ENCODE data around the gene RERG. TPM values are rescaled to one million over a fixed set of nuclear protein-coding genes. Genes with fewer than 3 reads are reported as not detected.
A peak's percentile ranks its signal among the peaks of the same experiment; 100 is the strongest.

Gene RERG
- total RNA-seq, 2 donors from 2014 or later, result 12.7 to 13.3 TPM

DNA sequence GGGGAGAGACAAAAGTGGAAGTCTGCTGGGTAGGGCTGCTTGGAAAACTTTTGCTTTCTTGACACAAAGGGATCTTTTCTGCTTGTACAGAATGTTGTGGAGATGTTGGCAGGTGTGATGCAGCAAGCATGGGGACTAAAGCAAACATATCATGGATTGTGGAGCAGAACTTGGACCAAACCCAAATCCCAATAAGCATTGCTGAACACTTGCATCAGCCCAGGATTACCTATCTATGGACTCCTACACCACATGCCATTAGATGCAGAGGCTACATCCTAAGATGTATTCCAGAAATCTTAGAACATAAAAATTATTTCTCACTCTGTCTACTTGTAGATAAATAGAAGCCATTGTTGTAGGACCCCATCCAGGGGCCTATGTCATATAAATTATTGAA lies 44.7 kb upstream of the RERG start:
- Histone ChIP-seq H3K9me3 (no peaks in the 10 kb centered on the region), H3K36me3 (no peaks in the 10 kb centered on the region), H3K27ac (no peak overlapping the region), H3K4me1 (replicated peaks) (no peaks in the 10 kb centered on the region), H3K27me3 (replicated peaks; ENCODE audit: insufficient read depth) (no peaks in the 10 kb centered on the region), H3K4me3 (no peak overlapping the region)
- intact Hi-C loops (cut with DNase I), result loop anchor here (5.0 kb wide), 1 partner anchor 44 kb away; the partner anchor contains the start of gene RERG
- DNase-seq (ENCODE audit: low spot score), result no peak
- TF ChIP-seq POLR2AphosphoS5 (IDR thresholded peaks at IDR 0.05), result no peak
- TF ChIP-seq POLR2A (IDR thresholded peaks at IDR 0.05), result no peak
- TF ChIP-seq, protein P1, sequence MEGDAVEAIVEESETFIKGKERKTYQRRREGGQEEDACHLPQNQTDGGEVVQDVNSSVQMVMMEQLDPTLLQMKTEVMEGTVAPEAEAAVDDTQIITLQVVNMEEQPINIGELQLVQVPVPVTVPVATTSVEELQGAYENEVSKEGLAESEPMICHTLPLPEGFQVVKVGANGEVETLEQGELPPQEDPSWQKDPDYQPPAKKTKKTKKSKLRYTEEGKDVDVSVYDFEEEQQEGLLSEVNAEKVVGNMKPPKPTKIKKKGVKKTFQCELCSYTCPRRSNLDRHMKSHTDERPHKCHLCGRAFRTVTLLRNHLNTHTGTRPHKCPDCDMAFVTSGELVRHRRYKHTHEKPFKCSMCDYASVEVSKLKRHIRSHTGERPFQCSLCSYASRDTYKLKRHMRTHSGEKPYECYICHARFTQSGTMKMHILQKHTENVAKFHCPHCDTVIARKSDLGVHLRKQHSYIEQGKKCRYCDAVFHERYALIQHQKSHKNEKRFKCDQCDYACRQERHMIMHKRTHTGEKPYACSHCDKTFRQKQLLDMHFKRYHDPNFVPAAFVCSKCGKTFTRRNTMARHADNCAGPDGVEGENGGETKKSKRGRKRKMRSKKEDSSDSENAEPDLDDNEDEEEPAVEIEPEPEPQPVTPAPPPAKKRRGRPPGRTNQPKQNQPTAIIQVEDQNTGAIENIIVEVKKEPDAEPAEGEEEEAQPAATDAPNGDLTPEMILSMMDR (IDR thresholded peaks at IDR 0.05), result no peak

DNA sequence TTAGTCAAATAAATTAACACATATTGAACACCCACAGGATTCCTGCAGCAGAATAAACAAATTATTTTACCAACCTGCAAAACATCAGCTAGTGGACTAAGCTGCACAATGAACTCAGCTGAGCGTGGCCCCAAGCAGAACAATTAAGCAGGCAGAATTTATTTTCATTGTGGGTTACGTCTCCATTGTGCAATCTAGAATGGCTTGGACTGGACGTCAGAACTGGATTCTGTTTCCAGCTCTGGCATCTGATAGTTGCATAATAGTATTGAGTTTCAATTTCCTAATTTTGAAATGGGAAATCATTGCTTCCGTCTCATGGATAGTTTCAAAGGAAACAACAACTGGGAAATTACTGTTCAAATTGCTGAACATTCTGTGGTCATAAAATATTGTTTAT lies 35.5 kb upstream of the RERG start:
- H3K27me3 ChIP-seq (replicated peaks; ENCODE audit: insufficient read depth), result no peaks in the 10 kb centered on the region
- 42% methylated on average over 4 of the region's 4 CpGs for WGBS
- TF ChIP-seq POLR2A (IDR thresholded peaks at IDR 0.05) (no peak), POLR2AphosphoS5 (IDR thresholded peaks at IDR 0.05) (no peak)
- TF ChIP-seq, protein P1 (IDR thresholded peaks at IDR 0.05), result no peak
- no peaks in the 10 kb centered on the region for H3K36me3 ChIP-seq
- no peak for DNase-seq (ENCODE audit: low spot score)
- H3K4me3 ChIP-seq, result no peak overlapping the region
- H3K27ac ChIP-seq, result no peak overlapping the region
- intact Hi-C loops (cut with DNase I), result no loop called here
- no peaks in the 10 kb centered on the region for H3K9me3 ChIP-seq
- H3K4me1 ChIP-seq (replicated peaks), result no peaks in the 10 kb centered on the region

DNA sequence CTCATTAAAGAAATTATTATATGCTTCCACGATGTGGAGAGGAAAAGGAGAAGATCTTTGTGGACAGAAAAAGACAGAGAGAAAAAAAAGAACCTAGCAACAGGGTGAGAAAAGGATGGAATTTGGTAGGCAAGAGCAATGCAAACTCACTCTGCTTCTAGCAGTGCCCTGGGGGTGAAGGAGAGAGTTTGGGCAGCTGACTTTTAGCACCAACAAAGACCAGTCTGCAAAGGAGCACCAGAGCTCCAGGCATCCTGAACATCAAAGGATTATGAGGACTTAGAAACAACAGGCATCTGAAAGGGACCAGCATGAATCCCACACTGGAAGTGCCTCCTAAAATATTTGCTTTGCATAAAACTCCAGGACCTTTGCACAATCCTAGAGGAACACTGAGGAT lies 32.8 kb upstream of the RERG start:
- H3K4me1 ChIP-seq (replicated peaks), result no peaks in the 10 kb centered on the region
- H3K27ac ChIP-seq, result no peak overlapping the region
- H3K36me3 ChIP-seq, result no peaks in the 10 kb centered on the region
- intact Hi-C loops (cut with DNase I), result no loop called here
- no peak for DNase-seq (ENCODE audit: low spot score)
- no peak overlapping the region for H3K4me3 ChIP-seq
- 53% methylated on average over 1 of the region's 1 CpG for WGBS
- TF ChIP-seq, protein P1 (IDR thresholded peaks at IDR 0.05), result no peak
- TF ChIP-seq POLR2A (IDR thresholded peaks at IDR 0.05), result no peak
- no peak for TF ChIP-seq POLR2AphosphoS5 (IDR thresholded peaks at IDR 0.05)
- no peaks in the 10 kb centered on the region for H3K27me3 ChIP-seq (replicated peaks; ENCODE audit: insufficient read depth)
- no peaks in the 10 kb centered on the region for H3K9me3 ChIP-seq

DNA sequence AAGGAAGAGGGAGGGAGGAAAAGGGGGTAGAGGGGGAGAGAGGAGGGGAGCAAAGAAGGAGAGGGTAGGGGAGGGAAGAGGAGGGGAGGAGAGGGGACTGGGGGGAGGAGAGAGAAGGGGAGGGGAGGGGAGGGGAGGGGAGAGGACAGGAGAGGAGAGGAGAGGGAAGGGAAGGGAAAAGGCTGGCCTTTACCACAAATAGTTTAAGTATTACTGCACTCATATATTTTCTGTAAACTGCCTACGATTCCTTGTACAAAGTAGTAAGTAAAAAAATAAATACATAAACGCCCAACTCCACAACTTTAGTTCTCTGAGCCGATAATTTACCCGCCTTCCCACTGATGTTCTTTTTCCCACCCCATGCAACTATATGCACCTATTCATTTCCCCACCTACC lies 23.7 kb upstream of the RERG start:
- intact Hi-C loops (cut with DNase I), result no loop called here
- Histone ChIP-seq H3K36me3 (no peaks in the 10 kb centered on the region), H3K27me3 (replicated peaks; ENCODE audit: insufficient read depth) (no peaks in the 10 kb centered on the region), H3K4me3 (no peak overlapping the region), H3K27ac (peak overlapping the region in 1 of 2 donors; percentile 27), H3K9me3 (no peaks in the 10 kb centered on the region), H3K4me1 (replicated peaks) (no peaks in the 10 kb centered on the region)
- 89% methylated on average over 4 of the region's 4 CpGs for WGBS
- DNase-seq (ENCODE audit: low spot score), result no peak
- TF ChIP-seq POLR2AphosphoS5 (IDR thresholded peaks at IDR 0.05), result no peak
- no peak for TF ChIP-seq POLR2A (IDR thresholded peaks at IDR 0.05)
- TF ChIP-seq, protein P1 (IDR thresholded peaks at IDR 0.05), result no peak

DNA sequence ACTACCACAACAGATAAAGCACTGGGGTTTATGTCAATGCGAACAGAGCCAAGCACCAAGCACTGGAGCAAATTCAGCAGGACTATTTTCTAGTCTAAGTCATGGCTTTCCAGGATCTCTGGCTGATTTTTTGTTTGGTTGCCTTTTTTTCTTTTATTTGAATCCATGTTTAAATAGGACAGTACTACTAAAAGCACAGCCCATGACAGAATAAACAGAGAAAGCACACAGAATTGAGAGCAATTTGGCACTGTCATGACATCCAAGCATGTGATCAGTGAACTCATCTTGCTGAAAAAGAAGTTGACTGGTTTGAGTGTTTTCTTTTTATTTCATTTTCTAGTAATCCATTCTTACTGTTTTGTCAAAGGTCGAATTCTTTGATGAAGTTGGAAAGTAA lies 23.1 kb upstream of the RERG start:
- peak overlapping the region in 1 of 2 donors; percentile 27 for H3K27ac ChIP-seq
- no peak overlapping the region for H3K4me3 ChIP-seq
- H3K9me3 ChIP-seq, result no peaks in the 10 kb centered on the region
- no peaks in the 10 kb centered on the region for H3K4me1 ChIP-seq (replicated peaks)
- TF ChIP-seq, protein P1 (IDR thresholded peaks at IDR 0.05), result no peak
- TF ChIP-seq POLR2AphosphoS5 (IDR thresholded peaks at IDR 0.05) (peak; percentile 65), POLR2A (IDR thresholded peaks at IDR 0.05) (no peak)
- intact Hi-C loops (cut with DNase I), result no loop called here
- peak; percentile 31 for DNase-seq (ENCODE audit: low spot score)
- no peaks in the 10 kb centered on the region for H3K36me3 ChIP-seq
- WGBS, result 36% methylated on average over 2 of the region's 2 CpGs
- H3K27me3 ChIP-seq (replicated peaks; ENCODE audit: insufficient read depth), result no peaks in the 10 kb centered on the region

Data from prostate gland (tissue), 2 donors.